SK-N-MC (cell line): ENCODE results near the gene ERVK3-1.

Experiments used
- EZH2 ChIP-seq: fragments of 200-600 bp; sonication (generic); IDR thresholded peaks from one replicate; pipeline ENCODE4 v1.6.1; 2017; ENCODE audit warnings: antibody characterized with exemption
- POLR2AphosphoS5 ChIP-seq: IDR thresholded peaks from 2 replicates; pipeline ENCODE4 v1.6.1; 2012; ENCODE audit warnings: mild to moderate bottlenecking, low read depth, low read length, borderline replicate concordance

GRCh38 chr19:58296104-58296503 lies 9.1 kb upstream of the ERVK3-1 start:
- no peak for TF ChIP-seq POLR2AphosphoS5
- TF ChIP-seq EZH2 = no peak
